HG02588 (cell line): ENCODE results near the gene SLC30A9.

ENCODE experiments used
- ATAC-seq: cut with Tn5 transposase; IDR thresholded peaks from one replicate; pipeline ENCODE4 v1.9.1; 2021; ENCODE audit warnings: mild to moderate bottlenecking, moderate library complexity; ENCODE audit not compliant: unreplicated experiment

Gene SLC30A9

GRCh38 chr4:41990365-41991111 is at the start of gene SLC30A9:
Gene SLC30A9 (plus strand): TSS chr4:41990530. CDS start chr4:41990652, 122 bp downstream.
- peak; percentile 99 for ATAC-seq

DNA sequence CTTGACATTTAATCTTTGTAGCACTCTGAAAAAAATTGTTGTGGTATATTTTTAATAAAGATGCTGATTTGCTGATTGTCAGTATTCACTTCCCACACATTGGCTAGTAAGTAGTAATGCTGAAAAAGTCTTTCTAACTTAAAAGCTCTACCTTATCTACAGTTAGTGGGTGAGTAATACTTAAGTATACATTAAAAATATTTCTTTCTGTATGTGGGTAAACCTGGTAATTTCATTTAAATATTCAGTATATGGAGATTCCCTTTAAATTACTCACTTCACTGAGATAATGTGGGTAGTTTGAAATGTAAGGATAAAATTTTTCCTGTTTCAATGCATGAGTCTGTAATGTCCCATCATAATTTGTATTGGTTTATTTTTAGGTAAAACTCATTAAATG is 49.5 kb upstream of the SLC30A9 start:
- ATAC-seq: no peak

DNA sequence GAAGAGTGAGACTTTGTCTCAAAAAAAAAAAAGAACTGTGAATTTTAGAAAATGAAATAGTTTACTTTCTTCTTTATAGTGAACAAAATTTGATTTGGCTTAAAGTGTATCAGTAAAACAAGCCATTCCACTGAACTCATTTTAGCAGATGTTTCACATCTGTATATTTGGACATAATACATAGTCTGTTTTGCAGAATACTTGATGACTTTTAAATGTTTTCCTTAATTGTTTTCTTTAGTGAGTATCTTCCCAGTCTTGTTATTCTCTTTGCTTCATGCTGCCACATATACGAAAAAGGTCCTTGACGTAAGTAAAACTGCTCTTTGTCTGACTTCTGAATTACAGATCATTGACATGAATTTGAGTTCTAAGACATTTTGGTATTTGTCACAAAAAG is 46.8 kb upstream of the SLC30A9 start:
- no peak for ATAC-seq

DNA sequence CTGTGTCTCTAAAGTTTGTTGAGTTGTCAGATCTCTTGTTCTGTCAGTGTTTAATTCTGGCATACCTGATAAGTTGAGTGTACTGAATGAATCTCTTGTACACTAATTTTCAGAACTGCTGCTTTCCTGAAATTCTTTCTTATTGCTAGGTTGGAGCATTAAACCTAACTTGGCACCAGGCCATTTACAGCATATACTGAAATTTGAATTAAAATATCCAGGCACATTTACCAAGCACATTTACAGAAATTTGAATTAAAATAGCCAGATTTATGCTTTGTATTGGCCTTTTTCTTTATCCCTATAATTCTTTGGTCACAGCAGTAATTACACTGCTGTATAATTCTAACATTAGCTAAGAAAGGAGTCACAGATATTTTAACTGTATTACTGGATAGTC is 46.2 kb upstream of the SLC30A9 start:
- no peak for ATAC-seq

DNA sequence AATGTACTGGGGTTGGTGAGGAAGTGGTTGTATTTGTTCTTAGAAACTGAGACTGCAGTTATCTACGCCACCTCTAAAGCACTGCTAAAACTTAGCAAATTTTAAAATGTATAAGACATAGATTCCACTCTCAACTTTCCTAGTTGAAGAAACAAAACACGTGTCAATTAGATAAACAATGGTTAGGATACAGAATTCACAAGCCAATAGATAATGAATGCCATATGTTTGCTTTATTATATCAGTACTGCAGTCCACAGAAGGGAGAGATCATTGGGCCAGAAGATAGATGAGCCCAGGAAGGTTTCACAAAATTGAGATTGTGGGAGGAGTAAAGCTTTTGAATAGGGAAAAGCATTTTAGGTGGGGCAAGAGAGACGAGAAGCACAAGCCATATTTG is 40.8 kb upstream of the SLC30A9 start:
- no peak for ATAC-seq

DNA sequence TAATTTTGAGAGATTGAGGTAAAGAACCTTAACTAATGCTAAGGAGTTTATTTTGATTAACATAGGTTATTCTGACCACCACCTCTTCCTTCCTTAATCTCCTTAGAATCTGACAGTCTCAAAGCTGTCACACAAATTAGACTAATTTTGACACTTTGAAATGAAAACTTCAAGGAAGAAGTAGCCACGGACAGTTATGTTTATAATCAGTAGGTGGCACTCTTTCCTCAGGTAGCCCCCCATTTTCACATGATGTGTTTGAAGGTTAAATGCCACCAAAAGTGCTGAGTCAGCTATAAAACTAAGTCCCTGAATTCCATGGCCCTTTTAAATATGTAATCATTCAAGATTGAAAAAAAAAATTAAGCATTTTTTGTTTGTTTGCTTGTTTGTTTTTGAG is 32.7 kb upstream of the SLC30A9 start:
- peak; percentile 47 for ATAC-seq

DNA sequence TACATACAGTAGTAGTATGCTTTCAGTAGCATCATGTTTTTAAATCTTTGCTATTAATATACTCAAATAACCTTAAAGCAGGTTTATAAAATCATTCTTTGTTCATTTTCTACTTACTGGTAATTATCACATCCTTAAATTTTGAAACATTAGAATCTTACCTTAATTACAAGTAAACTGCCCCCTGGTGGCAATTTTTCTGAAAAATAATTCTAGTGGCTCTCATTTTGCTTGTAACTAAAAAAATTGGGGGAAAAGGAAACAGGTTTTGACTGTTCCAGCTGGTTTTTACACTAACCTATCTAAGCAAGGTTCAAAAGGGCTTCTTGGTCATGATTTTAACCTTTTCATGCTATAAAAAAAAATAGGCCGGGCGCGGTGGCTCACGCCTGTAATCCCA is 27.2 kb upstream of the SLC30A9 start:
- no peak for ATAC-seq

GRCh38 chr4:41964401-41964800 is 25.9 kb upstream of the SLC30A9 start:
- no peak for ATAC-seq

- no peak for ATAC-seq
Observed at GRCh38 chr4:41967392-41967791, 22.9 kb upstream of the SLC30A9 start.

GRCh38 chr4:41969671-41970070 is 20.7 kb upstream of the SLC30A9 start:
- no peak for ATAC-seq

DNA sequence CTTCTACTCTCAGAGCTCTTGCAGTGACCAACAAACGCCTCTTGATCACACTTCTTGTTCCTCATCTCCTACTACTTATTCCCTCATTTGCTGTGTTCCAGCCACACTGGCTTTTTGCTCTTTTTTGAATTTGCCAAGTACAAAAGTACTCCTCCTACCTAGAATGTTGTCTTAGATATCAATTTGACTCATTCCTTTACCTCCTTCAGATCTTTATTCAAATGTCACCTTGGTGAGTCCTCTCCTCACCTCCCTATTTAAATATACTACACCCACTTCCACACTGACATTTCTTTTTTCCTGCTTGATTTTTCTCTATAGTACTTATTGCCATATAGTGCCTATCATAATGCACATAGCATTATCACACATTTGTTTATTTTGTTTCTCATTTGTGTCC is 15.0 kb upstream of the SLC30A9 start:
- ATAC-seq: no peak

DNA sequence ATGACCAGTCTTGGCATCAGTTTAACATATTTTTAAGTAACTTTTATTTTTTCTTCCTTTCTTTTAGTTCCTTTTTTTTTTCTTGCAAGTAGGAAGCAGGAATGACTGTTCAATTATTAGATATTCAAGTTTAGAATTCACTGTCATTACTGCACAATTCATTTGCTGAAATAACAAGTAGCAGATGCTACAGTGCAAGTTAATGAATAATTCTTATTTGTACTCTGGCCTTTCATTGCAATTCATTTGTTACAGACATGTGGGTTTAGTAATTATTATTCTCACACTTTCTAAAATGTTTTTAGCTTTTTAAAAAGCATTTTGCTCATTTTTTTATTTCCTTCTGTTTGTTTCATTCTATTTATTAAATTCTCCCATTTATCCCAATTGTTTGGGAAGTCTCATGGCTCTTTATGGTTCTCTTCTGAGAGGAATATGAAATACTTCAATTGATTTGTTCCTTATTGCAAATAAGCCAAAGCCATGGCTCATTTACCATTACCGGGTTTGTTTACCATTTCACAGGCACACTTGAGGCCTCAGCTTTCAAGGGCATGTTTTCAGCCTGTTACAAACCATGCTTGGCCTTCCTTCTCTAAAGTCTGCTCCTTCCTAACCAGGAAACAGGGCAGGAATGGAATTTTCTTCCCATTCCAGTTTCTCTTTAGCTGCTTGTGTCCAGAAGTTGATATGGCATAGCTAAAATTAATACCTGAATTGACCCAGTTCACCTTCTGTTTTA is 13.4 kb upstream of the SLC30A9 start:
- ATAC-seq: no peak

- ATAC-seq: no peak
Observed at GRCh38 chr4:41977709-41978108, 12.6 kb upstream of the SLC30A9 start.

DNA sequence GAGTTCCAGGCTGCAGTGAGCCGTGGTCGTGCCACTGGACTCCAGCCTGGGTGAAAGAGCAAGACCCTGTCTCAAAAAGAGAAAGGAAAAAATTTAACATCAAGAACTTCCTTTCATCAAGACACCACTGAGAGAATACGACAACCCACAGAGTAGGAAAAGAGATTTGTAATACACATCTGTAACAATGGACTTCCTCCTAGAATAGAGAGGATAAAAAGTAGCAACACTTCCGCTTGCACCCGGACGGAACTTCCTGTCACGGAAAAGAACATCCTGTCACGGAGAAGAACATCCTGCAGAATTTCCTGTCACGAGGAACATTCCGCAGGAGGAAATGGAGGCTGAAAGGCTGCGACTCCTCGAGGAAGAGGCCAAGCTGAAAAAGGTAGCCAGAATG is 8.9 kb upstream of the SLC30A9 start, which contains the start of gene DCAF4L1:
Gene DCAF4L1 (plus strand): TSS at position 301 of the 400 bp plus-strand sequence. CDS start 37 bp downstream, at position 338.
- no peak for ATAC-seq

- ATAC-seq: no peak
Observed at GRCh38 chr4:41982716-41983115, 7.6 kb upstream of the SLC30A9 start.

DNA sequence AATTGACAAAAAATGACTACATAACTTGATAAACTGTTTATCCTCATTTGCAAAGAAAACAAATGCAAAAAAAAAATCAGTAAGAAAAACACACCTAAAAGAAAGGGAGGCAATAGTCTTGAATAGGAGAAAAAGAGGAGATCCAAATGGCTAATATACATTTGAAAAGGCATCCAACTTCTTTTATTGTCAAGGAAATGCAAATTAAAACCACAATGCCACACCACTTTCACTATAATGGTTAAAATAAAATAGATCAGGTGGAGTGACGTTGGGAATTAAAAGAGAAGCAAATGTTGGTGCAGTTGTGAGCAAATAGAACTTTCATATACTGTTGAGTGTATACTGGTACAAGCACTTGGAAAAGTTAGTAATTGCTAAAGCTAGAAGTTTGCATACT is 5.2 kb upstream of the SLC30A9 start:
- ATAC-seq: no peak

GRCh38 chr4:41989994-41990364 is 351 bp upstream of the SLC30A9 start:
- peak; percentile 6 for ATAC-seq

- no peak for ATAC-seq
Observed at GRCh38 chr4:41991916-41992767, 1.8 kb downstream of the SLC30A9 start.

- ATAC-seq: no peak
Observed at GRCh38 chr4:41992967-41993857, 2.9 kb downstream of the SLC30A9 start.

DNA sequence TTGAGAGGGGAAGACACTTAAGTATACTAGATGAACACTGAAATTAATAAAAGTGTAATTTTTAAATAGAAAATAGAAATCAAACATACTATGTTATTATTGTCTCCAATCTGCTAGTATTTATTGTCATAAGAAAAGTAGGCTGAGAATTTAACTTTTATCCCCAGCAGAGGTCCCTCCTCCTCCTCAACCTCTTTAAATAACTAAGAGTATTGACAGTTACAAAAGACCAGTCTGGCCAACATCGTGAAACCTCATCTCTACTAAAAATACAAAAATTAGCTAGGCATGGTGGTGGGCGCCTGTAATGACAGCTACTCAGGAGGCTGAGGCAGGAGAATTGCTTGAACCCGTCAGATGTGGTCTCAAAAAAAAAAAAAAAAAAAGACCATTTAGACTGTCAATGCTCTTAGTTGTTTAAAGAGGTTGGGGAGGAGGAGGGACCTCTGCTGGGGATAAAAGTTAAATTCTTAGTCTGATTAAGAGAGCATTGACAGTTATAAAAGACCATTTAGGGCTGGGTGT is 4.2 kb downstream of the SLC30A9 start:
- no peak for ATAC-seq
